C4-2B (cell line): ENCODE data around the gene FBXO3.
"Not testable (repeated sequence)": the region's sequence is repeated elsewhere in the genome, so short reads cannot be mapped to it uniquely, and the experiment has no call there.

Experiments
- CTCF ChIP-seq: fragments of 450-650 bp; conservative IDR thresholded peaks from 2 replicates; pipeline ENCODE4 v1.5.1; 2017; ENCODE audit warnings: mild to moderate bottlenecking
- ZFX ChIP-seq: fragments of 450-650 bp; IDR thresholded peaks from 2 replicates; pipeline ENCODE4 v1.6.1; 2017

GRCh38 chr11:33788095-33788494, 13.8 kb upstream of the FBXO3 start:
- not testable (repeated sequence) for TF ChIP-seq CTCF, ZFX
